Measurements from ENCODE around the gene AIPL1.

The AIPL1 gene

DNA sequence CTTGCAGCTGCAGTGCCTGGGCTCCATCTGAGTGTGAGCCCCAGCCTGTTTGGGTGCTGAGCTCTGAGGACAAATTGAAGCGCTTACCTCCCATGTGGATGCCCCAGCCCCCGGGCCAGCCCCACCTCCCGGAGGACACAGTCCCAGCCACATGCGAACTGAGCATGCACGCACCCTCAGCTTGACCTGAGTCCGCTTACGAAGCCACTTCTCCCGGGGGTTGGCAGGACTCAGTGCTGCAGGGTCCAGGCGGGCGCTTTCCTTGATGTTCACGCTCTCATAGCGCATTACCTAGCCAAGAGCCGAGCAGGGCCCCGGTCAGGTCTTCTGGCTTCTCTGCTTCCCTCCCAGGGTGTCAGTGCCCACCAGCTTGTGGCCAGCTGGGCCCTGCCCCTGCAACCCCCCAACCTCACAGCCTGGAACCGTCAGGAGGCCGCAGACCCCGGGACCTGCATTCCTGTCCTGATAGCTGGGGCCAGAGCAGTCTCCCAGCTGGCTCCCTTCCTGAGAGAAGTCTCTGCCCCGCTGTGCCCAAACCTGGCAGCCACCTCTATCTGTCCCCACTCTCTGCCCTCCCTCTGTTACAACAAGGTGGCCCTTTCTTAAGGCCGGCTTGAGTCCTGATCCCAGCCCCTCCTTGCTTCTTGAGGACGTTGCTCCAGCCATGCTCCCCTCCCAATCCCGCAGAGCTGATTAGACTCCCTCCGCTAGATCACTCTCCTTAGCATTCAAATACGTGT is 33.3 kb upstream of the AIPL1 start:
- H3K4me3 ChIP-seq (ENCODE audit: low read depth, low read length): no peak overlapping the region

GRCh38 chr17:6467567-6467966 is 32.6 kb upstream of the AIPL1 start:
- in situ Hi-C loops (cut with HindIII; ENCODE audit: low sequenced_read_pairs): no loop called here
- TF ChIP-seq CTCF (IDR thresholded peaks at IDR 0.05; ENCODE audit: low read depth, low read length, missing control alignments): no peak
- no peak overlapping the region for H3K4me3 ChIP-seq (ENCODE audit: low read depth, low read length)
- no peak for DNase-seq (ENCODE audit: low read depth)

More for the DNA sequence above, 33.3 kb upstream of the AIPL1 start:
- no peak for TF ChIP-seq CTCF (IDR thresholded peaks at IDR 0.05; ENCODE audit: low read depth, low read length, missing control alignments)
- DNase-seq (ENCODE audit: low read depth): no peak
- in situ Hi-C loops (cut with HindIII; ENCODE audit: low sequenced_read_pairs): no loop called here

DNA sequence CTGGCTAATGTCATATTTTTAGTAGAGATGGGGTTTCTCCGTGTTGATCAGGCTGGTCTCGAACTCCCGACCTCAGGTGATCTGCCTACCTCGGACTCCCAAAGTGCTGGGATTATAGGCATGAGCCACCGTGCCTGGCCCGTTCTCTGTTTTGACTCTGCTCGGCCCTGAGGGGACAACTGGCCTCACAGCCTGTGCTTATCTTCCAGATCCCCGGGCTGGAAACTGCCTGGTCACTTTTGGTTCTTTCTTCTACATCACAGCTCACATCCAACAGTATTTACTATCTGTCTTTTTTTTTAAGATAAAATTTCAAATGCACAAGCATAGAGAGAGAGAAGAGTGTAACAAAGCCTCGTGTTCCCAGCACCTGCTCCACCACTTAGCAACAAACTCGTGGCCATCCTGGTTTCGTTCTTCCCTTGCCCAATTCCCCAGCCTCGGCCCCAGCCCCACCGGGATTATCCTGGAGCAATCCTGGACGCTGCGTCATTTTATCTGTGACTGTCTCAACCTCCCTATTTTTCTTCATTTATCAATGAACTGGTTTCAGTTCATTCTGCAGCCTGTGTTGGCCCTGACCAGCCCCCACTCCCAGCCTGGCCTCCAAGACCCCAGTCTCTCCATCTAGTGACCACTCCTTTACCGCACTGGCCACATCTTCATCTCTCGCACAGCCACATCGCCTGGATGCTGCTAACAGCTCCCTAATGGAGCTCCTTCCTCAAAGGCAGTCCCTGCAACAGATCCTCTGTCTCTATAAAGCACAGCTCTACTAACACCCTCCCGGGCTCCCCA is 30.5 kb upstream of the AIPL1 start:
- H3K4me3 ChIP-seq (ENCODE audit: low read depth, low read length): no peak overlapping the region
- DNase-seq (ENCODE audit: low read depth): no peak
- no peak for TF ChIP-seq CTCF (IDR thresholded peaks at IDR 0.05; ENCODE audit: low read depth, low read length, missing control alignments)
- in situ Hi-C loops (cut with HindIII; ENCODE audit: low sequenced_read_pairs): no loop called here

DNA sequence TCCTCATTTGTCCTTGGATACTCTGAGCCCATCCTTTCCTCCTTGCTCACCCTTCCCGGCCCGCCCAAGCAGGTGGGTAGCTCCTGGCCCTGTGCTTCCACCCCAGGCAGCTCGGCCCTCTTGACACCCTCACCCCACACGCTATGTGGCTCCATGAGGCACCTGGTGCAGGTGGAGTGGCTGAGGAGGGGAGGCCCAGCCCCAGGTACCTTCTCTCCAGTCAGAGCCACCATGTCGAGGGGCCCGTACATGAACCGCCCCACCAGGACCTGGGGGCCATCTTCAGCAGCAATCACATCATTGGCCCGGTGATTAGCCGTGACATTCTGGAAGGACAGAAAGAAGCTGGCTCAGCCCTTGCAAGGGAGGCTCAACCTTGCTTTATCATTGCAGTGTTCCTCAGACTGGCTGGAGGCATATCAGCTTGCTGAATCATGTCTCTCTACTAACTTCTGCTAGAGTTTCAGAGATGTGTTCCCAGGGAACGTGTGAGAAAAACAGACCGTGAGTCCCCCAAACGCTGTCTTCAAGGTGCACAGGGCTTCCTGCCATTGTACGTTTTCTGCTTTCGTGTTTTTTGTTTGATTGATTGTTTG is 29.6 kb upstream of the AIPL1 start:
- DNase-seq (ENCODE audit: low read depth): no peak
- H3K4me3 ChIP-seq (ENCODE audit: low read depth, low read length): no peak overlapping the region
- TF ChIP-seq CTCF (IDR thresholded peaks at IDR 0.05; ENCODE audit: low read depth, low read length, missing control alignments): no peak
- in situ Hi-C loops (cut with HindIII; ENCODE audit: low sequenced_read_pairs): no loop called here

- no peak overlapping the region for H3K4me3 ChIP-seq (ENCODE audit: low read depth, low read length)
- no peak for TF ChIP-seq CTCF (IDR thresholded peaks at IDR 0.05; ENCODE audit: low read depth, low read length, missing control alignments)
Measured at GRCh38 chr17:6463616-6464445, 28.9 kb upstream of the AIPL1 start.

DNA sequence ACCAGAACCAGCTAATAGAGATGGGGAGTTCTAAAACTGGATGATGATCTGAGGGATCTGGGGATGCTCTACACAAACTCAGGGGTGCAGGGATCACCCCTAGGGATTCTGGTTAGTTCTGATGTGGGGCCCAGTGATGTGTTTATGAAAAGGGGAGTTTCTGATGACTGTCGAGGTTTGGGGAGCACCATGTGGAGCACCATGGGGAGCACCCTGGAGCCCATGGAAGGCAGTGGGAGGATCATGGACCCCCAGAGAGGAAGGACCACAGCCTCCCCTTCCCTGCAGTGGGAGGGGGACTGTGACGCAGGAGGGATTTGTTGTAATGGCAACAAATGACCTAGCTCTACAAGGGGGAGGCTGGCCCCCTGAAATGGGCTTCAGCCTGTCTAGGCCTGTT is 27.8 kb upstream of the AIPL1 start:
- TF ChIP-seq CTCF (IDR thresholded peaks at IDR 0.05; ENCODE audit: low read depth, low read length, missing control alignments): no peak
- no peak overlapping the region for H3K4me3 ChIP-seq (ENCODE audit: low read depth, low read length)
- in situ Hi-C loops (cut with HindIII; ENCODE audit: low sequenced_read_pairs): no loop called here
- no peak for DNase-seq (ENCODE audit: low read depth)

More at GRCh38 chr17:6463616-6464445, 28.9 kb upstream of the AIPL1 start:
- in situ Hi-C loops (cut with HindIII; ENCODE audit: low sequenced_read_pairs): no loop called here
- DNase-seq (ENCODE audit: low read depth): no peak
